ENCODE data around the gene CADM2.

The CADM2 gene

DNA sequence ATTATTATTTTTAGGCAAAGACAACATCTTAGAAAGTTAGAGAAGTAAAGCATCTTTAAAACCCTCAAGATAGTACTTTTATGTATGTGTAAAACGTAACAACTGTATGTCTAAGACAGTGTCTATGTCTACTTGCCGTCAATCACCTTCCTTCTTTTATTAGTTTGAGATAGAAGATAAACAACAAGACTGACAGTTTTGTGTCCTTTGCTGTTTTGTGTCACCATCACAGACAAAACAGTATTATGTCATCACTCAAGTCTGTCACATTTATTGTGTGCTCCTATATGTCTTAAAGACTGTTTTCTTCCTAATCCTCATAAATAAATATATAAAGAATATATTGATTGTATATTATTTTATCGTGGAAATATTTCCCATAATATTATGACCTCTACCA, 908.3 kb downstream of the CADM2 start:
- no peaks in the 10 kb centered on the region for H3K36me3 ChIP-seq (ENCODE audit: control insufficient read depth in 2 of 2, insufficient read depth in 2 of 2, low read length in 2 of 2)
- no peaks in the 10 kb centered on the region for H3K9me3 ChIP-seq (ENCODE audit: control insufficient read depth in 2 of 2, low read length in 2 of 2)
- H3K4me3 ChIP-seq (ENCODE audit: low read length in 2 of 2), result no peak overlapping the region
- H3K27me3 ChIP-seq (ENCODE audit: control insufficient read depth in 2 of 2, insufficient read depth in 2 of 2, low read length in 2 of 2), result no peaks in the 10 kb centered on the region
- H3K9ac ChIP-seq (ENCODE audit: low read depth in 1 of 2, low read length in 2 of 2), result no peak overlapping the region
- H3K27ac ChIP-seq (ENCODE audit: low read depth in 2 of 2, low read length in 2 of 2), result no peak overlapping the region
- no peaks in the 10 kb centered on the region for H3K4me1 ChIP-seq (ENCODE audit: control insufficient read depth in 2 of 2, insufficient read depth in 2 of 2, low read length in 2 of 2)

DNA sequence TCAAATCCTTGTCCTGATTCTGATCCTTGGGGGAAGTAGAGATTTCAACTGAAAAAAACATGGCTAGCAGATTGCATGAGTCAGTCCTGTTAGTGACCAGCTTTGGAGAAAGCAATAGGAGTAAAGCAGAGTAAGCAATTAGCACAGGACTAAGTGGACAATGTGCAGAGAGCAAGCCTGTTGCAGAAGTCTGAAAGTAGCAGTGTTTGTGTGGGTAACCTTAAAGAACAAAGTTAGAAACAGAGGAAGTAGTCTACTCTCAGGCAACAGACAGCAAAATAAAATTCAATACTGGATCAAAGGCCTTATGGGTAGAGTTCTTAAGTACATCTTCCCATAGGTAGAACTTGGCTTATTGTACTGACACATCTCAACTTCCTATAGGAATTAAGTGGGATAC, 916.8 kb downstream of the CADM2 start:
- Histone ChIP-seq H3K4me1 (ENCODE audit: control insufficient read depth in 2 of 2, insufficient read depth in 2 of 2, low read length in 2 of 2) (no peaks in the 10 kb centered on the region), H3K9ac (ENCODE audit: low read depth in 1 of 2, low read length in 2 of 2) (no peak overlapping the region), H3K27ac (ENCODE audit: low read depth in 2 of 2, low read length in 2 of 2) (no peak overlapping the region), H3K9me3 (ENCODE audit: control insufficient read depth in 2 of 2, low read length in 2 of 2) (no peaks in the 10 kb centered on the region), H3K36me3 (ENCODE audit: control insufficient read depth in 2 of 2, insufficient read depth in 2 of 2, low read length in 2 of 2) (no peaks in the 10 kb centered on the region), H3K4me3 (ENCODE audit: low read length in 2 of 2) (no peak overlapping the region), H3K27me3 (ENCODE audit: control insufficient read depth in 2 of 2, insufficient read depth in 2 of 2, low read length in 2 of 2) (no peaks in the 10 kb centered on the region)

- H3K27me3 ChIP-seq (ENCODE audit: control insufficient read depth in 2 of 2, insufficient read depth in 2 of 2, low read length in 2 of 2), result no peaks in the 10 kb centered on the region
- H3K36me3 ChIP-seq (ENCODE audit: control insufficient read depth in 2 of 2, insufficient read depth in 2 of 2, low read length in 2 of 2), result no peaks in the 10 kb centered on the region
- H3K9ac ChIP-seq (ENCODE audit: low read depth in 1 of 2, low read length in 2 of 2), result no peak overlapping the region
- H3K4me3 ChIP-seq (ENCODE audit: low read length in 2 of 2), result no peak overlapping the region
- H3K9me3 ChIP-seq (ENCODE audit: control insufficient read depth in 2 of 2, low read length in 2 of 2), result no peaks in the 10 kb centered on the region
- no peak overlapping the region for H3K27ac ChIP-seq (ENCODE audit: low read depth in 2 of 2, low read length in 2 of 2)
- no peaks in the 10 kb centered on the region for H3K4me1 ChIP-seq (ENCODE audit: control insufficient read depth in 2 of 2, insufficient read depth in 2 of 2, low read length in 2 of 2)
Measured at GRCh38 chr3:85877631-85878030, 918.8 kb downstream of the CADM2 start.

DNA sequence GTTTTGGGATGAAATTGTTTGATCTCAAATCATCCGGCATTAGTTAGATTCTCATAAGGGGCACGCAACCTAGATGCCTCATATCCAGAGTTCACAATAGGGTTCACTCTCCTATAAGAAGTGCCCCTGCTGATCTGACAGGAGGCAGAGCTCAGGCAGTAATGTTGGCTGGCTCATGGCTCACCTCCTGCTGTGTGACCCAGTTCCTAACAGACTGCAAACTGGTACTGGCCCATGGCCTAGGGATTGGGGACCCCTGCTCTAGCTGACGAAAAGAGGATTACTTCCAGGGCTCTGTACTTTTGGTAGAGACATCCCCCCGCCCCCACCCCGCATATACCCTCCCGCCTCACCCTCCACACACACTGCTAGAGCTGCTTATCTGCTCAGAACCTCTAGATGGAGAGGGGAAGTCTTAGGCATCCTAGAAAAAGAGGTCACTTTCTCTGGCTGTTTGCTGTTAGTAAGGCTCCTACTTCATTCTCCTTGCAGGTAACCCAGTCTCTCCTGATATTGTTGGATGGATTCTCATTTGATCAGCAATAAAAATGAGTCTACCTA, 923.1 kb downstream of the CADM2 start:
- Histone ChIP-seq H3K27me3 (ENCODE audit: control insufficient read depth in 2 of 2, insufficient read depth in 2 of 2, low read length in 2 of 2) (no peaks in the 10 kb centered on the region), H3K9me3 (ENCODE audit: control insufficient read depth in 2 of 2, low read length in 2 of 2) (no peaks in the 10 kb centered on the region), H3K36me3 (ENCODE audit: control insufficient read depth in 2 of 2, insufficient read depth in 2 of 2, low read length in 2 of 2) (no peaks in the 10 kb centered on the region), H3K27ac (ENCODE audit: low read depth in 2 of 2, low read length in 2 of 2) (no peak overlapping the region), H3K4me1 (ENCODE audit: control insufficient read depth in 2 of 2, insufficient read depth in 2 of 2, low read length in 2 of 2) (no peaks in the 10 kb centered on the region), H3K4me3 (ENCODE audit: low read length in 2 of 2) (no peak overlapping the region), H3K9ac (ENCODE audit: low read depth in 1 of 2, low read length in 2 of 2) (no peak overlapping the region)

DNA sequence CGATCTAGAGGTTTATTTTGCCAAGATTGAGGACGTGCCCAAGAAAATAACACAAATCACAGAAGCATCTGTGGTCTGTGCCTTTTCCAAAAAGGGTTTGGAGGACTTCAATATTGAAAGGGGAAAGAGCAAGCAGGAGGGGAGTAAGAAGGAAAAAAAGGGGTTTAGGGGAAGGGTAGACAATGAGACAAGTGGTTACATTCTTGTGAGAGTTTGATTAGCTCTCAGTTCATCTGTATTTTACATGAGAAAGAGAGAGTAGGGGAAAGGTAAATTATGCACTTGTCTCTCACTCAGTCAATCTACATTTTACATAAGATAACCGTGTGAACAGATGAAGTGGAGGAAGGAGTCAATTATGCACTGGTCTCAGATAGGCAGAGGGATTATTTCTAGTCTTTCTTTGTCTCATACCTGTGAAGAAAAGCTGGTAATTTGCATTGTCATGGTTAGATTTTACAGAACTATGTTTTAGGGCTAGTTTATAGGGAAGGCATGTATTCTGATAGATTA, 931.3 kb downstream of the CADM2 start:
- no peaks in the 10 kb centered on the region for H3K27me3 ChIP-seq (ENCODE audit: control insufficient read depth in 2 of 2, insufficient read depth in 2 of 2, low read length in 2 of 2)
- H3K9me3 ChIP-seq (ENCODE audit: control insufficient read depth in 2 of 2, low read length in 2 of 2), result no peaks in the 10 kb centered on the region
- no peak overlapping the region for H3K27ac ChIP-seq (ENCODE audit: low read depth in 2 of 2, low read length in 2 of 2)
- H3K9ac ChIP-seq (ENCODE audit: low read depth in 1 of 2, low read length in 2 of 2), result no peak overlapping the region
- no peak overlapping the region for H3K4me3 ChIP-seq (ENCODE audit: low read length in 2 of 2)
- H3K36me3 ChIP-seq (ENCODE audit: control insufficient read depth in 2 of 2, insufficient read depth in 2 of 2, low read length in 2 of 2), result no peaks in the 10 kb centered on the region
- no peaks in the 10 kb centered on the region for H3K4me1 ChIP-seq (ENCODE audit: control insufficient read depth in 2 of 2, insufficient read depth in 2 of 2, low read length in 2 of 2)

DNA sequence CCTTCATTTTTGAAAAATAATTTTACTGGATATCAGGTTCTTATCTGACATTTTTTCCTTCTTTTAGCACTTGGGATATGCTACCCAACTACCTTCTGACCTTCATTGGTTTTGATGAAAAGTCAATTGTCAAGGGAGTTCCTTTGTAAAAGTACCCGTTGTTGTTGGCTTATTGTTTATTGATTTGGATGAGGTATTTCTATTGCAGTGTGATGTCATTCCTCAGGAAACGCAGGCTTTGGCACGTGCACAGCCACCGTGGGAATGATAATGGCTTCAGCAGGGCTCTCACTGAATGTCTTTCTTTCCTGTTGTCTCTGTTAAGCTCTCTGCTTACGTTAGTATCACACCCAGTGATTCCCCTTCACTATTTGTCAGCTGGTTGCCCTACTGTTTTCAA, 944.6 kb downstream of the CADM2 start:
- Histone ChIP-seq H3K9me3 (ENCODE audit: control insufficient read depth in 2 of 2, low read length in 2 of 2) (no peaks in the 10 kb centered on the region), H3K4me3 (ENCODE audit: low read length in 2 of 2) (no peak overlapping the region), H3K27ac (ENCODE audit: low read depth in 2 of 2, low read length in 2 of 2) (no peak overlapping the region), H3K4me1 (ENCODE audit: control insufficient read depth in 2 of 2, insufficient read depth in 2 of 2, low read length in 2 of 2) (no peaks in the 10 kb centered on the region), H3K36me3 (ENCODE audit: control insufficient read depth in 2 of 2, insufficient read depth in 2 of 2, low read length in 2 of 2) (no peaks in the 10 kb centered on the region), H3K27me3 (ENCODE audit: control insufficient read depth in 2 of 2, insufficient read depth in 2 of 2, low read length in 2 of 2) (no peaks in the 10 kb centered on the region), H3K9ac (ENCODE audit: low read depth in 1 of 2, low read length in 2 of 2) (no peak overlapping the region)

- no peak overlapping the region for H3K4me3 ChIP-seq (ENCODE audit: low read length in 2 of 2)
- no peak overlapping the region for H3K27ac ChIP-seq (ENCODE audit: low read depth in 2 of 2, low read length in 2 of 2)
Measured at GRCh38 chr3:85912980-85913379, 954.2 kb downstream of the CADM2 start.

DNA sequence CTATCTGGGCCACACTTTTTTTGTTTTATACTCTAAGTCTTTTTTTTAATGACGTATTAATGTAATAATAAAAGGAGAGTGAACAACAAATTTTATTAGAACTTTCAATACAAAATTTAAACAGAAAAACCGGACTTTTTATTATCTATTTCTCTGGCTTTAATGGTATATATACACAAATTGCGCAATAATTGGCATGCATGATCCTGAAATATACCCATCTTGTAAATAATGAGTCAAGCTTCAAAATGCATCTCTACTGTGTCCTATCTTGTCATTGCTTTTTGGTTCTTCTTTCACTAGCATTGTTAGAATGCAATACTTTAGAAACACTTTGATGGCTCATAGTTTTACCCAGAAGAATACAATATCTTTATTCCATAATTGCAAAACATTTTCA, 963.6 kb downstream of the CADM2 start:
- H3K9ac ChIP-seq (ENCODE audit: low read depth in 1 of 2, low read length in 2 of 2), result no peak overlapping the region
- H3K27ac ChIP-seq (ENCODE audit: low read depth in 2 of 2, low read length in 2 of 2), result no peak overlapping the region
- H3K36me3 ChIP-seq (ENCODE audit: control insufficient read depth in 2 of 2, insufficient read depth in 2 of 2, low read length in 2 of 2), result no peaks in the 10 kb centered on the region
- no peak overlapping the region for H3K4me3 ChIP-seq (ENCODE audit: low read length in 2 of 2)
- no peaks in the 10 kb centered on the region for H3K27me3 ChIP-seq (ENCODE audit: control insufficient read depth in 2 of 2, insufficient read depth in 2 of 2, low read length in 2 of 2)
- H3K4me1 ChIP-seq (ENCODE audit: control insufficient read depth in 2 of 2, insufficient read depth in 2 of 2, low read length in 2 of 2), result no peaks in the 10 kb centered on the region
- no peaks in the 10 kb centered on the region for H3K9me3 ChIP-seq (ENCODE audit: control insufficient read depth in 2 of 2, low read length in 2 of 2)

More at GRCh38 chr3:85912980-85913379, 954.2 kb downstream of the CADM2 start:
- Histone ChIP-seq H3K27me3 (ENCODE audit: control insufficient read depth in 2 of 2, insufficient read depth in 2 of 2, low read length in 2 of 2) (no peaks in the 10 kb centered on the region), H3K9me3 (ENCODE audit: control insufficient read depth in 2 of 2, low read length in 2 of 2) (no peaks in the 10 kb centered on the region), H3K36me3 (ENCODE audit: control insufficient read depth in 2 of 2, insufficient read depth in 2 of 2, low read length in 2 of 2) (no peaks in the 10 kb centered on the region), H3K9ac (ENCODE audit: low read depth in 1 of 2, low read length in 2 of 2) (no peak overlapping the region), H3K4me1 (ENCODE audit: control insufficient read depth in 2 of 2, insufficient read depth in 2 of 2, low read length in 2 of 2) (no peaks in the 10 kb centered on the region)

DNA sequence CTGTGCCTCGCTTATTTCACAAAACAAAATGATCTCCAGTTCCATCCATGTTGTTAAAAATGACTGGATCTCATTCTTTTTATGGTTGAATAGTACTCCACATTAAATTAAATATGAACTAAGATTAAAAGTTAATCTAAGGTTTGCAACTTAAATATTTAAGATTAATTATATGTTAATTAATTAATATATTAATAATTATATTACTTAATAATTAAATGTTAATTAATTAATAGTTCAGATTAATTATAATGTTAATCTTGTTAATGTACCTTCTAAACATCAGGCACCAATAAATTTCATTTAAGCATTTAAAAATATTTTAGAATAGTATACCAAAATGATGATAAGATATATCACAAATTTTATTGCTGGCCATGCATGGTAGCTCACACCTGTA, 971.9 kb downstream of the CADM2 start:
- Histone ChIP-seq H3K36me3 (ENCODE audit: control insufficient read depth in 2 of 2, insufficient read depth in 2 of 2, low read length in 2 of 2) (no peaks in the 10 kb centered on the region), H3K27me3 (ENCODE audit: control insufficient read depth in 2 of 2, insufficient read depth in 2 of 2, low read length in 2 of 2) (no peaks in the 10 kb centered on the region), H3K4me1 (ENCODE audit: control insufficient read depth in 2 of 2, insufficient read depth in 2 of 2, low read length in 2 of 2) (no peaks in the 10 kb centered on the region), H3K4me3 (ENCODE audit: low read length in 2 of 2) (no peak overlapping the region), H3K9me3 (ENCODE audit: control insufficient read depth in 2 of 2, low read length in 2 of 2) (no peaks in the 10 kb centered on the region), H3K9ac (ENCODE audit: low read depth in 1 of 2, low read length in 2 of 2) (no peak overlapping the region), H3K27ac (ENCODE audit: low read depth in 2 of 2, low read length in 2 of 2) (no peak overlapping the region)

DNA sequence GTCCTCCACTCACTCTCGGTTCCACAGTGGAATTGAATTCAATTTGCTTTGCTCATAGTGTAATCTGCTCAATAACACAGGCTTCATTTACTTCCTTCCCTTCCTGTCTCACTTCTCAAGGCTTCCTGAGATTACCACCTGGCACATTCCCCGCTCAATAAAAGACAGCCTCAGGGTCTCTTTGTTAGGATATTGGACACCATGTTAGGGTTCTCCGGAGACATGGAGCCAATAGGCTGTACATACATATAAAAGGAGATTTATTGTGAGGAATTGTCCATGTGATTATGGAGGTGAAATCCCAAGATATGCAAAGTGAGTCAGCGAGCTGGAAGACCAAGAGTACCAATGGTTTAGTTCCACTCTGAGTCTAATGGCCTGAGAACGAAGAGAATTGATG, 974.5 kb downstream of the CADM2 start:
- Histone ChIP-seq H3K36me3 (ENCODE audit: control insufficient read depth in 2 of 2, insufficient read depth in 2 of 2, low read length in 2 of 2) (no peaks in the 10 kb centered on the region), H3K27ac (ENCODE audit: low read depth in 2 of 2, low read length in 2 of 2) (no peak overlapping the region), H3K9ac (ENCODE audit: low read depth in 1 of 2, low read length in 2 of 2) (no peak overlapping the region), H3K4me3 (ENCODE audit: low read length in 2 of 2) (no peak overlapping the region), H3K9me3 (ENCODE audit: control insufficient read depth in 2 of 2, low read length in 2 of 2) (no peaks in the 10 kb centered on the region), H3K27me3 (ENCODE audit: control insufficient read depth in 2 of 2, insufficient read depth in 2 of 2, low read length in 2 of 2) (no peaks in the 10 kb centered on the region), H3K4me1 (ENCODE audit: control insufficient read depth in 2 of 2, insufficient read depth in 2 of 2, low read length in 2 of 2) (no peaks in the 10 kb centered on the region)

GRCh38 chr3:85935171-85935570, 976.4 kb downstream of the CADM2 start:
- Histone ChIP-seq H3K36me3 (ENCODE audit: control insufficient read depth in 2 of 2, insufficient read depth in 2 of 2, low read length in 2 of 2) (no peaks in the 10 kb centered on the region), H3K4me1 (ENCODE audit: control insufficient read depth in 2 of 2, insufficient read depth in 2 of 2, low read length in 2 of 2) (no peaks in the 10 kb centered on the region), H3K27me3 (ENCODE audit: control insufficient read depth in 2 of 2, insufficient read depth in 2 of 2, low read length in 2 of 2) (no peaks in the 10 kb centered on the region), H3K9me3 (ENCODE audit: control insufficient read depth in 2 of 2, low read length in 2 of 2) (no peaks in the 10 kb centered on the region), H3K4me3 (ENCODE audit: low read length in 2 of 2) (no peak overlapping the region), H3K9ac (ENCODE audit: low read depth in 1 of 2, low read length in 2 of 2) (no peak overlapping the region), H3K27ac (ENCODE audit: low read depth in 2 of 2, low read length in 2 of 2) (no peak overlapping the region)
